Stimulated activated naive B cell treated with anti-CD40 and anti-IgM and Interleukin-4, amounts not matched to agents 10 μg/mL and 1 μg/mL and 100 μg/mL, for 72 hours (primary cell): ENCODE results near the gene RIMBP3B.
"Not testable (repeated sequence)": the region's sequence is repeated elsewhere in the genome, so short reads cannot be mapped to it uniquely, and the experiment has no call there.

Experiments
- ATAC-seq, 2 donors: fragments of 150-1000 bp; cut with Tn5 transposase; replicated peaks; 2 replicates each; pipeline ENCODE4 v1.10.0; 2021; ENCODE audit warnings: moderate library complexity in 1 of 2
- DNase-seq: peaks from one replicate; pipeline ENCODE4 v3.0.0; 2021
- H3K27ac Mint-ChIP-seq: one replicate; pipeline ENCODE4 v1.8.0; 2022; ENCODE audit warnings: mild to moderate bottlenecking, mixed read lengths
- H3K27me3 Mint-ChIP-seq, 2 donors: one replicate each; pipeline ENCODE4 v1.8.0; 2022; ENCODE audit warnings: mixed read lengths in 2 of 2
- H3K36me3 Mint-ChIP-seq, 2 donors: one replicate each; pipeline ENCODE4 v1.8.0; 2022; ENCODE audit warnings: mixed read lengths in 2 of 2, mild to moderate bottlenecking in 1 of 2
- H3K4me1 Mint-ChIP-seq, 2 donors: one replicate each; pipeline ENCODE4 v1.8.0; 2022; ENCODE audit warnings: mixed read lengths in 2 of 2, mild to moderate bottlenecking in 1 of 2
- H3K4me3 Mint-ChIP-seq, 2 donors: one replicate each; pipeline ENCODE4 v1.8.0; 2022; ENCODE audit warnings: mild to moderate bottlenecking in 2 of 2, mixed read lengths in 2 of 2, moderate library complexity in 1 of 2
- H3K9me3 Mint-ChIP-seq, 2 donors: one replicate each; pipeline ENCODE4 v1.8.0; 2022; ENCODE audit warnings: mixed read lengths in 2 of 2, mild to moderate bottlenecking in 1 of 2

The RIMBP3B gene

DNA sequence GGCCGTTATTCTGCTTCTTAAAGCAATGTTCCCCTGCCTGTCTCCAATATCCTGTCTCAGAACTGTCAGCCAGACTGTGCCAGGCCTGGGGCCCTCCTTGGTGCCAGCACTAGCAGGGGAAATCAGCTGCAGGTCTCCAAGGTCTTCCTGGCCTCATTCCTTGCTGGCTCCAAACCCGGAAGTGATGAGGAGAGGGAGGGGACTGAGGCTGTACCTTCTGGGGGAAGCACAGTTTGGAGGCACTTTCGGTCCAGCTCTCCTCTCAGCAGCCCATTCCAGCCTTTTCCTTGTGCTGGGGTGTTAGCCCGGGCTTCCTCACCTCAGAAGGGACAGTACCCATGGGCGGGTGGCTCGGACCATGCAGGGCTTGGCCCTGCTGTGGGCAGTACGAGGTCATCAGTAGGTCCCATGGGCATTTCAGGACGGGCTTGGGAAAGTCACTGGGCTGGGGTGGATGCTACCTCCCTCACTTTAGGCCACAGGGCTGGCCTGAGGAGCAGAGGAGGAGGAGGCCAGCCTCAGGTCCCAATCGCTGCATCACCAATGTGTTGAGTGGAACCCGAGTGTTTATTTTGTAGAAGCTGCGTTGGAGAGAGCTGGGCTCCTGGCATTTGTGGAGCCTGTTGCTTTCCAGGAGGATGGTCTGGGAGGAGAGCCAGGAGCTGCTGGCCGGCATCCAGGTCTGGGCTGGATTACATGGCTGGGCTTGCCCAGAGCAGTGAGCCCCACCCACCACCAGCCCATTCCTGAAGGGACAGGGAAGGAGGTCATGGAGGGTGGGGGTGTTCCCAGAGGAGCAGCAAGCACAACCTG lies 52.7 kb downstream of the RIMBP3B start:
- not testable (repeated sequence) for ATAC-seq, H3K9me3 Mint-ChIP-seq, H3K36me3 Mint-ChIP-seq, H3K4me1 Mint-ChIP-seq, H3K27me3 Mint-ChIP-seq, DNase-seq, H3K4me3 Mint-ChIP-seq, H3K27ac Mint-ChIP-seq

DNA sequence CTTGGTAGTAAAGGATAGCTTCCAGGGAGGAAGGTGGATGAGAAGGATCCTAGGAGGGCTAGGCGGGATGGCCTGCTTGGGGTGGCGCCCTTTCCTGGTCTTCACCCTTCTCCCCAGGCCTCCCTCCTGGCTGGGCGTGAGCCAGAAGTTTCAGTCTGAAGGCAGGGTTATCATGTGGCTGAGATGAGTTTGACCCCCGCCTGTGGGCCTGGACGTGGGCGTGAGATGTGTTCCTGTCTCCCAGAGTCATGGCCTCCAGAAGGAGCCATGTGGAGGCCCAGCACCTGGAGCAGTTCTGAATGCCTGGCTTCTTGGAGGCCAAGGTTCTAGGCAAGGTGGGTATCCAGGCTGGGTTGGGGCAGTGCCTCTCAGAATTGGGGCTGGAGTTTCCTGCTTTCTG lies 54.5 kb downstream of the RIMBP3B start:
- not testable (repeated sequence) for H3K36me3 Mint-ChIP-seq, H3K27me3 Mint-ChIP-seq, H3K9me3 Mint-ChIP-seq, DNase-seq, ATAC-seq, H3K4me1 Mint-ChIP-seq, H3K27ac Mint-ChIP-seq, H3K4me3 Mint-ChIP-seq
